Cardiac septum (tissue), 1 donor: ENCODE data around the gene CUX1. TPM values are rescaled to one million over a fixed set of nuclear protein-coding genes. Genes with fewer than 3 reads are reported as not detected.

Experiments used
- DNase-seq: peaks from one replicate; pipeline ENCODE4 v3.0.0-alpha.2; 2020; ENCODE audit warnings: low spot score
- intact Hi-C: fragments of 100-400 bp; cut with DNase I; formaldehyde crosslinking; loops from one replicate; pipeline ENCODE4 v1.14.0; 2022
- total RNA-seq: library from RNA; stranded (reverse); fragmentation: NEBNext Ultra II Directional; extraction: Animal tissue kit (Norgen Biotek cat#: 25700); gene quantifications from one replicate; pipeline ENCODE4 v1.2.1, GENCODE V29; 2021
- donor health status: DM: no; HTN: no; CAD: no.

Gene CUX1
- total RNA-seq, 1 donor from 2014 or later: 171 TPM

GRCh38 chr7:101939136-101939695, 121.8 kb downstream of the CUX1 start:
- no peak for DNase-seq
- intact Hi-C loops: loop anchor here (5.0 kb wide), 1 partner anchor 122 kb away; the partner anchor contains the start of gene CUX1

- DNase-seq: no peak
- intact Hi-C loops: no loop called here
Observed at GRCh38 chr7:101940151-101940550, 122.7 kb downstream of the CUX1 start.

GRCh38 chr7:101940830-101941229, 123.4 kb downstream of the CUX1 start:
- no peak for DNase-seq
- intact Hi-C loops: no loop called here

GRCh38 chr7:101941481-101942383, 124.3 kb downstream of the CUX1 start:
- DNase-seq: no peak

GRCh38 chr7:101942603-101943210, 125.3 kb downstream of the CUX1 start:
- DNase-seq: no peak
- intact Hi-C loops: no loop called here

More at GRCh38 chr7:101941481-101942383, 124.3 kb downstream of the CUX1 start:
- intact Hi-C loops: no loop called here

GRCh38 chr7:101943306-101943705, 125.9 kb downstream of the CUX1 start:
- intact Hi-C loops: no loop called here
- no peak for DNase-seq

- intact Hi-C loops: no loop called here
- no peak for DNase-seq
Observed at GRCh38 chr7:101943889-101944600, 126.6 kb downstream of the CUX1 start.

GRCh38 chr7:101944611-101945010, 127.2 kb downstream of the CUX1 start:
- intact Hi-C loops: no loop called here
- DNase-seq: no peak

GRCh38 chr7:101945034-101945758, 127.8 kb downstream of the CUX1 start:
- DNase-seq: no peak
- intact Hi-C loops: no loop called here

- DNase-seq: peak; percentile 85
- intact Hi-C loops: no loop called here
Observed at GRCh38 chr7:101947899-101948298, 130.5 kb downstream of the CUX1 start.

- intact Hi-C loops: no loop called here
- DNase-seq: no peak
Observed at GRCh38 chr7:101948650-101949049, 131.2 kb downstream of the CUX1 start.

GRCh38 chr7:101950450-101951119, 133.2 kb downstream of the CUX1 start:
- no peak for DNase-seq
- intact Hi-C loops: no loop called here

- no peak for DNase-seq
- intact Hi-C loops: no loop called here
Observed at GRCh38 chr7:101951757-101952156, 134.3 kb downstream of the CUX1 start.

GRCh38 chr7:101952355-101953247, 135.2 kb downstream of the CUX1 start:
- intact Hi-C loops: no loop called here
- no peak for DNase-seq

- no peak for DNase-seq
- intact Hi-C loops: no loop called here
Observed at GRCh38 chr7:101953248-101953819, 135.9 kb downstream of the CUX1 start.

GRCh38 chr7:101954499-101954898, 137.1 kb downstream of the CUX1 start:
- intact Hi-C loops: no loop called here

GRCh38 chr7:101956130-101956529, 138.7 kb downstream of the CUX1 start:
- no peak for DNase-seq
- intact Hi-C loops: no loop called here

More at GRCh38 chr7:101954499-101954898, 137.1 kb downstream of the CUX1 start:
- no peak for DNase-seq
